T-helper 1 cell treated with Interleukin-12 subunit alpha and Interleukin-12 subunit beta and Interleukin-4 antibody, amounts not matched to agents 30 μg/mL and 1 μg/mL, for 36 hours (primary cell): ENCODE results near the gene MACC1.
"Not testable (repeated sequence)": the region's sequence is repeated elsewhere in the genome, so short reads cannot be mapped to it uniquely, and the experiment has no call there.

Experiments used
- H3K27ac Mint-ChIP-seq: one replicate; pipeline ENCODE4 v1.8.0; 2021; ENCODE audit warnings: mild to moderate bottlenecking, mixed read lengths
- H3K27me3 Mint-ChIP-seq: one replicate; pipeline ENCODE4 v1.8.0; 2021; ENCODE audit warnings: low read depth, mixed read lengths
- H3K36me3 Mint-ChIP-seq: one replicate; pipeline ENCODE4 v1.8.0; 2021; ENCODE audit warnings: low read depth, mixed read lengths
- H3K4me1 Mint-ChIP-seq: one replicate; pipeline ENCODE4 v1.8.0; 2021; ENCODE audit warnings: low read depth, mixed read lengths
- H3K4me3 Mint-ChIP-seq: one replicate; pipeline ENCODE4 v1.8.0; 2021; ENCODE audit warnings: mild to moderate bottlenecking, moderate library complexity, mixed read lengths
- H3K9me3 Mint-ChIP-seq: one replicate; pipeline ENCODE4 v1.8.0; 2021; ENCODE audit warnings: mixed read lengths

MACC1 gene

GRCh38 chr7:20222219-20222828, 5.1 kb upstream of the MACC1 start:
- Mint-ChIP-seq H3K27me3 (no peaks in the 10 kb centered on the region), H3K9me3 (no peaks in the 10 kb centered on the region), H3K36me3 (no peaks in the 10 kb centered on the region), H3K4me3 (no peak overlapping the region), H3K27ac (no peak overlapping the region), H3K4me1 (no peaks in the 10 kb centered on the region)

DNA sequence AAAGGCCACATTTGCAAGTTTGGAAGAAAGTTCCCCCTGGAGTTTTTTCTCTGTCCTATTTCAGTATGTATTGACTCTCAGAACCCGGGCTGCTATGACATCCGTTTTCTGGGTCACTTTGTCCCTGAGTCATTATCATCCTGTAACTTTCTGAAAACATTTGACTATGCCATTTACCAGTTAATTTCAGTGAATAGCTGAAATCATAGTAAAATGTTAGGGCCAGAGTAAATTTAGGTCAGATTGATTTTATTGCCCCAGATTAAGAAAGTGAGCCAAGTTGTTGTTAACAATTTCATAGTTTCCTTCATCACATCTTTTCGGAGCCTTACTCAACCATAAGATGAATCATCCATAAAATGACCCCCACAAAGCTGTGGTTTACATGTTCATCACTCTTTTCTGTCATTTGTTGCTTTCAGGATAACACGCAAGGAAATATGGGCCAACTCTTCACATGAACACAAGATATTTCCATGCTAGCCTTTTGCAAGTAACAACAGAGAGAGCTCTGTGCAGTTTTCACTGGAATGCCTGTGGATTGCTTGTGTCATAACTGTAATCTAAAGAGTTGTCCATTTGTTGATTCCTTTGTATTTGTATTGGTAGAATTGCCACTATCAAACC, 3.9 kb upstream of the MACC1 start:
- no peak overlapping the region for H3K4me3 Mint-ChIP-seq
- H3K36me3 Mint-ChIP-seq = no peaks in the 10 kb centered on the region
- no peak overlapping the region for H3K27ac Mint-ChIP-seq
- H3K4me1 Mint-ChIP-seq = no peaks in the 10 kb centered on the region
- H3K27me3 Mint-ChIP-seq = no peaks in the 10 kb centered on the region
- H3K9me3 Mint-ChIP-seq = no peaks in the 10 kb centered on the region

DNA sequence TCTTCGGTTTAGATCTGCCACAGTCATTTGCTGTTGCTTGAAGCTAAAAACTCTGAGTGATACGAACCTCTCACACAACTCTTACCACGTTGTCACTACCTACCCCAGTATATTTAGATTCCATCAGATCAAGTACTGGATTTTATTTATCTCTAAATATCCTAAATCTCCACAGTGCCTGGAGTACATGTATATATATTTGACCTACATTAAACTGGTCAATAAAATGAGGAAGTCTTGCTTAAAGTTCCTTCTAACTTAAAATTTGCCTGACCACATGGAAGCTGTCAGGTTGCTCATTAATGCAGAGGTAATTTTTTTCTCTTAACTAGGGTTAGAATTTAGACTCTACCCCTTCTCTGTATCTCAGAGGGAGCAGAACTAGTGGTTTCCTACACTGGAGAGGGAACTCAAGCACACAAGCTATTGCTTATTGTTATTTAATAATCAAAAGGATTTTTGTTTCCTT, 3.1 kb upstream of the MACC1 start:
- H3K27ac Mint-ChIP-seq = no peak overlapping the region
- H3K27me3 Mint-ChIP-seq = no peaks in the 10 kb centered on the region
- no peak overlapping the region for H3K4me3 Mint-ChIP-seq
- H3K9me3 Mint-ChIP-seq = no peaks in the 10 kb centered on the region
- H3K4me1 Mint-ChIP-seq = no peaks in the 10 kb centered on the region
- H3K36me3 Mint-ChIP-seq = no peaks in the 10 kb centered on the region

DNA sequence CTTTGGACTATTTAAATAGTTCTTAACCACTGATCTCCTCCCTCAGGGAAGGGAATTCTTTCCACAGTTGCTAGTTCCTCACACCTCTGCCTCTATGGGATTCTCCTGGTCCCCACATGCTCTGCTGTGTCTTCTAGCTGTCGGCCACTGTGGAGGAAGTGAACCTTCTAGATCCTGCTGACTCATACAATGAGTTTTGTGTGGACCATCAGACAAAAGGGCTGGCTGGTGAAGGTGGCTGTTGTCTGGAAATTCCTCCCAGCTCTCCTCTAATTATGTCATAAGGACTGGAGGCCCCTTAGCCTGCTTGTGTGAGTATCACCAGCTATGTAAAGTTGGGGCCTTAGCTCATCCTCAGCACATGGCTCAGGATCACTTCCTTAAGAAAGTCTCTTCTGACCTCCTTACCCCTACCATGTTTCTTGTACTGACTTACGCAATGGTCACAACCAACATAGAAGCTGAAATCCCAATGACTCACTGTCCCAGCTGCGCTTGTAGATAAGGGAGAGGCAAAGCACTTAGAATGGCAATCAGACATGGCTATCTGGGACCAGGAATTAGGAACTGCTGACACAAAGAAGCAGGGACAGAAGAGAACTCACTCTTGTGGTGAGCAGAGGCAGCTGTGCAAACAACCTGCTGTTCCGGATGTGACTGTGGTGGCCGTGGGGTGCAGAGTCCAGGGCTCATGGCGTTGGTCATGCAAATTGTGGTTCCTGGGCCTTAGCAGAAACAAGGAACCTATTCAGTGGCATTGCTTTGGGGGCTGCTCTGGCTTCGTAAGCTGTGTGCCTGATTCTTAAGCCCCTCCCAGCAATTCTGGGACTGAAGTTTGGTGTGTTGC, 2.5 kb upstream of the MACC1 start:
- H3K27me3 Mint-ChIP-seq = no peaks in the 10 kb centered on the region
- no peak overlapping the region for H3K4me3 Mint-ChIP-seq
- no peak overlapping the region for H3K27ac Mint-ChIP-seq
- no peaks in the 10 kb centered on the region for H3K36me3 Mint-ChIP-seq
- no peaks in the 10 kb centered on the region for H3K4me1 Mint-ChIP-seq
- no peaks in the 10 kb centered on the region for H3K9me3 Mint-ChIP-seq

DNA sequence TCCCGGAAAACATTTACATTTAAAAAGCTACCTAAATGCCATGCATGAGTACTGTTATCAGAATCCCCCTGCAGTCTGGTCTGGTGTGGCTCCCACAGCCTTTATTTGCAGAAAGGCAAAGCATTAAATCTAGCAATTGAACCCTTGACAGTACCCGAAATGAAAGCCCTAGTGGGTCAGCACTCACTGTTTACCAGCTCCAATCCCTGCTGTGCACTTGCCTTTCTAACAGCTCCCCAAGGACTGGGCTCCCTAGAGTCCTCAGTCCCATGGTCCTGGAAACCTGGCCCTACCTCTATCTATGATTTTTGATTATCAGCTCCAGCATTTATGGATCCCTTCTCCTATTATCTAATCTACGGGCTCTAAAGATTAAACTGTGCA, 1.9 kb upstream of the MACC1 start:
- H3K27me3 Mint-ChIP-seq = no peaks in the 10 kb centered on the region
- H3K4me1 Mint-ChIP-seq = no peaks in the 10 kb centered on the region
- no peaks in the 10 kb centered on the region for H3K9me3 Mint-ChIP-seq
- no peaks in the 10 kb centered on the region for H3K36me3 Mint-ChIP-seq
- no peak overlapping the region for H3K4me3 Mint-ChIP-seq
- no peak overlapping the region for H3K27ac Mint-ChIP-seq

GRCh38 chr7:20218279-20218678, 1.1 kb upstream of the MACC1 start:
- no peaks in the 10 kb centered on the region for H3K27me3 Mint-ChIP-seq
- H3K4me1 Mint-ChIP-seq = no peaks in the 10 kb centered on the region
- no peaks in the 10 kb centered on the region for H3K36me3 Mint-ChIP-seq
- H3K9me3 Mint-ChIP-seq = no peaks in the 10 kb centered on the region
- no peak overlapping the region for H3K27ac Mint-ChIP-seq
- no peak overlapping the region for H3K4me3 Mint-ChIP-seq

- Mint-ChIP-seq H3K27me3 (no peaks in the 10 kb centered on the region), H3K9me3 (no peaks in the 10 kb centered on the region), H3K4me3 (no peak overlapping the region), H3K36me3 (no peaks in the 10 kb centered on the region), H3K4me1 (no peaks in the 10 kb centered on the region), H3K27ac (no peak overlapping the region)
Measured at GRCh38 chr7:20216406-20217036, 663 bp downstream of the MACC1 start.

GRCh38 chr7:20214921-20215669, 2.1 kb downstream of the MACC1 start:
- no peaks in the 10 kb centered on the region for H3K27me3 Mint-ChIP-seq
- H3K4me1 Mint-ChIP-seq = no peaks in the 10 kb centered on the region
- H3K27ac Mint-ChIP-seq = no peak overlapping the region
- no peak overlapping the region for H3K4me3 Mint-ChIP-seq
- no peaks in the 10 kb centered on the region for H3K36me3 Mint-ChIP-seq
- H3K9me3 Mint-ChIP-seq = no peaks in the 10 kb centered on the region

- H3K4me3 Mint-ChIP-seq = no peak overlapping the region
- no peaks in the 10 kb centered on the region for H3K36me3 Mint-ChIP-seq
- no peak overlapping the region for H3K27ac Mint-ChIP-seq
- H3K4me1 Mint-ChIP-seq = no peaks in the 10 kb centered on the region
- no peaks in the 10 kb centered on the region for H3K27me3 Mint-ChIP-seq
- peaks cover 3% of the 10 kb centered on the region for H3K9me3 Mint-ChIP-seq
Measured at GRCh38 chr7:20214132-20214531, 3.1 kb downstream of the MACC1 start.

DNA sequence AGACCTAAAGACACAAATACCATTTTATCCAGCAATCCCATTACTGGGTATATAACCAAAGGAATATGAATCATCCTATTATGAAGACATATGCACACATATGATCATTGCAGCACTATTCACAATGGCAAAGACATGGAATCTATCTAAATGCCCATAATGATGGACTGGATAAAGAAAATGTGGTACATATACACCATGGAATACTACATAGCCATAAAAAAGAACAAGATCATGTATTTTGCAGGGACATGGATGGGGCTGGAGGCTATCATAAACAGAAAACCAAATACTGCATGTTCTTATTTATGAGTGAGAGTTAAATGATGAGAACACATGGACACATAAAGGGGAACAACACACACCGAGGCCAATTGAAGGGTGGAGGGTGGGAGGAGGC, 3.8 kb downstream of the MACC1 start:
- Mint-ChIP-seq H3K27me3 (no peaks in the 10 kb centered on the region), H3K9me3 (peaks cover 4% of the 10 kb centered on the region), H3K4me3 (no peak overlapping the region), H3K36me3 (no peaks in the 10 kb centered on the region), H3K27ac (no peak overlapping the region), H3K4me1 (no peaks in the 10 kb centered on the region)

- Mint-ChIP-seq H3K36me3 (no peaks in the 10 kb centered on the region), H3K9me3 (peaks cover 10% of the 10 kb centered on the region), H3K27ac (no peak overlapping the region), H3K4me1 (no peaks in the 10 kb centered on the region), H3K27me3 (no peaks in the 10 kb centered on the region), H3K4me3 (no peak overlapping the region)
Measured at GRCh38 chr7:20211376-20211775, 5.8 kb downstream of the MACC1 start.

- Mint-ChIP-seq H3K27me3 (no peaks in the 10 kb centered on the region), H3K36me3 (no peaks in the 10 kb centered on the region), H3K4me1 (no peaks in the 10 kb centered on the region), H3K4me3 (no peak overlapping the region), H3K9me3 (peaks cover 10% of the 10 kb centered on the region), H3K27ac (no peak overlapping the region)
Measured at GRCh38 chr7:20208651-20209307, 8.4 kb downstream of the MACC1 start.

DNA sequence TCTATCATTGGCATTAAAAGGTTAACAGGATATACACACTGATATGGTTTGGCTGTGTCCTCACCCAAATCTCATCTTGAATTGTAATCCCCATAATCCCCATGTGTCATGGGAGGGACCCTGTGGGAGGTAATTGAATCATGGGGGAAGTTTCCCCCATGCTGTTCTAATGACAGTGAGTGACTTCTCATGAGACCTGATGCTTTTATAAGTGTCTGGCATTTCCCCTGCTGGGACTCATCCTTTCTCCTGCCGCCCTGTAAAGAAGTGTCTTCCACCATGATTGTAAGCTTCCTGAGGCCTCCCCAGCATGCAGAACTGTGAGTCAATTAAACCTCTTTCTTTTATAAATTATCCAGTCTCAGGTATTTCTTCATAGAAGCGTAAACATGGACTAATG, 9.4 kb downstream of the MACC1 start:
- not testable (repeated sequence) for H3K4me1 Mint-ChIP-seq, H3K27ac Mint-ChIP-seq, H3K27me3 Mint-ChIP-seq, H3K36me3 Mint-ChIP-seq, H3K9me3 Mint-ChIP-seq, H3K4me3 Mint-ChIP-seq
